T-helper 2 cell treated with Interferon-gamma antibody and Interleukin-4, amounts not matched to agents 5 μg/mL and 100 μg/mL, for 36 hours (primary cell): ENCODE measurements around the gene SELENOM.

Source experiments
- DNase-seq: peaks from one replicate; pipeline ENCODE4 v3.0.0; 2021; ENCODE audit warnings: low spot score
- H3K27ac Mint-ChIP-seq: one replicate; pipeline ENCODE4 v1.8.0; 2021; ENCODE audit warnings: mild to moderate bottlenecking, mixed read lengths
- H3K27me3 Mint-ChIP-seq: one replicate; pipeline ENCODE4 v1.8.0; 2021; ENCODE audit warnings: low read depth, mixed read lengths
- H3K36me3 Mint-ChIP-seq: one replicate; pipeline ENCODE4 v1.8.0; 2021; ENCODE audit warnings: low read depth, mixed read lengths
- H3K4me1 Mint-ChIP-seq: one replicate; pipeline ENCODE4 v1.8.0; 2021; ENCODE audit warnings: low read depth, mixed read lengths
- H3K4me3 Mint-ChIP-seq: one replicate; pipeline ENCODE4 v1.8.0; 2022; ENCODE audit warnings: mild to moderate bottlenecking, moderate library complexity, mixed read lengths
- H3K9me3 Mint-ChIP-seq: one replicate; pipeline ENCODE4 v1.8.0; 2021; ENCODE audit warnings: mixed read lengths

SELENOM gene

GRCh38 chr22:31087744-31088215 lies 19.6 kb downstream of the SELENOM start:
- no peak overlapping the region for H3K27ac Mint-ChIP-seq
- no peak overlapping the region for H3K4me3 Mint-ChIP-seq
- peaks cover 5% of the 10 kb centered on the region for H3K36me3 Mint-ChIP-seq
- no peaks in the 10 kb centered on the region for H3K27me3 Mint-ChIP-seq
- DNase-seq: no peak
- H3K4me1 Mint-ChIP-seq: peaks cover 16% of the 10 kb centered on the region
- H3K9me3 Mint-ChIP-seq: no peaks in the 10 kb centered on the region

GRCh38 chr22:31086703-31087330 lies 20.6 kb downstream of the SELENOM start:
- Mint-ChIP-seq H3K27ac (no peak overlapping the region), H3K9me3 (no peaks in the 10 kb centered on the region), H3K36me3 (peaks cover 3% of the 10 kb centered on the region), H3K4me1 (peaks cover 25% of the 10 kb centered on the region), H3K27me3 (no peaks in the 10 kb centered on the region), H3K4me3 (no peak overlapping the region)
- DNase-seq: no peak

- Mint-ChIP-seq H3K4me1 (peaks cover 29% of the 10 kb centered on the region), H3K9me3 (no peaks in the 10 kb centered on the region), H3K27ac (no peak overlapping the region), H3K27me3 (no peaks in the 10 kb centered on the region), H3K36me3 (peaks cover 3% of the 10 kb centered on the region), H3K4me3 (no peak overlapping the region)
- no peak for DNase-seq
Measured at GRCh38 chr22:31085928-31086327, 21.4 kb downstream of the SELENOM start.

- H3K36me3 Mint-ChIP-seq: peaks cover 3% of the 10 kb centered on the region
- no peaks in the 10 kb centered on the region for H3K27me3 Mint-ChIP-seq
- H3K27ac Mint-ChIP-seq: peak overlapping the region; percentile 79
- H3K9me3 Mint-ChIP-seq: no peaks in the 10 kb centered on the region
- H3K4me1 Mint-ChIP-seq: peaks cover 32% of the 10 kb centered on the region
- H3K4me3 Mint-ChIP-seq: peak overlapping the region; percentile 82
- no peak for DNase-seq
Measured at GRCh38 chr22:31085493-31085824, 21.9 kb downstream of the SELENOM start.

GRCh38 chr22:31084811-31085492 lies 22.4 kb downstream of the SELENOM start:
- peak; percentile 89 for DNase-seq
- Mint-ChIP-seq H3K27me3 (no peaks in the 10 kb centered on the region), H3K9me3 (no peaks in the 10 kb centered on the region), H3K36me3 (peaks cover 3% of the 10 kb centered on the region), H3K27ac (peak overlapping the region; percentile 79), H3K4me1 (peaks cover 34% of the 10 kb centered on the region), H3K4me3 (peak overlapping the region; percentile 88)

- H3K27ac Mint-ChIP-seq: peak overlapping the region; percentile 78
- DNase-seq: no peak
- peaks cover 34% of the 10 kb centered on the region for H3K4me1 Mint-ChIP-seq
Measured at GRCh38 chr22:31083923-31084810, 23.2 kb downstream of the SELENOM start.

DNA sequence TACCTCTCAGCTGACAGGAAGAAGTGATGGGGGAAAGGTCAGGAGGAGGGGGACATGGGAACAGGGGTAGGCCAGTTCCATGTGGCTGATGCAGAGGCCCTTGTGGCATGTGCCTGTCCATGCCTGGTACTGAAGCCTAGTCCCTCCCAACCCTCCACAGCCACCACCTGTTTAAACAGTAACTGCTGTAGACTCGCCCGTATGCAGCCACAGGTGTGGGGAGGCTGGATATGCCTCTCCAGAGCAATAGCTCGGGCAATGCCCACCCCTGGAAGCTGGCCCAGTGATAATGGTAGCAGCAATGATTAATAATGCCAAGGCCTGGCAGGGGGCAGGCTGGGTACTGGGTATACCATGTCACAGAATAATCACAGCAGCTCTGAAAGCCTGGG lies 24.0 kb downstream of the SELENOM start:
- no peaks in the 10 kb centered on the region for H3K27me3 Mint-ChIP-seq
- peaks cover 35% of the 10 kb centered on the region for H3K4me1 Mint-ChIP-seq
- no peaks in the 10 kb centered on the region for H3K9me3 Mint-ChIP-seq
- H3K36me3 Mint-ChIP-seq: peaks cover 3% of the 10 kb centered on the region
- H3K4me3 Mint-ChIP-seq: peak overlapping the region; percentile 88
- H3K27ac Mint-ChIP-seq: no peak overlapping the region
- DNase-seq: no peak

More at GRCh38 chr22:31083923-31084810, 23.2 kb downstream of the SELENOM start:
- Mint-ChIP-seq H3K36me3 (peaks cover 3% of the 10 kb centered on the region), H3K27me3 (no peaks in the 10 kb centered on the region), H3K9me3 (no peaks in the 10 kb centered on the region), H3K4me3 (peak overlapping the region; percentile 88)

DNA sequence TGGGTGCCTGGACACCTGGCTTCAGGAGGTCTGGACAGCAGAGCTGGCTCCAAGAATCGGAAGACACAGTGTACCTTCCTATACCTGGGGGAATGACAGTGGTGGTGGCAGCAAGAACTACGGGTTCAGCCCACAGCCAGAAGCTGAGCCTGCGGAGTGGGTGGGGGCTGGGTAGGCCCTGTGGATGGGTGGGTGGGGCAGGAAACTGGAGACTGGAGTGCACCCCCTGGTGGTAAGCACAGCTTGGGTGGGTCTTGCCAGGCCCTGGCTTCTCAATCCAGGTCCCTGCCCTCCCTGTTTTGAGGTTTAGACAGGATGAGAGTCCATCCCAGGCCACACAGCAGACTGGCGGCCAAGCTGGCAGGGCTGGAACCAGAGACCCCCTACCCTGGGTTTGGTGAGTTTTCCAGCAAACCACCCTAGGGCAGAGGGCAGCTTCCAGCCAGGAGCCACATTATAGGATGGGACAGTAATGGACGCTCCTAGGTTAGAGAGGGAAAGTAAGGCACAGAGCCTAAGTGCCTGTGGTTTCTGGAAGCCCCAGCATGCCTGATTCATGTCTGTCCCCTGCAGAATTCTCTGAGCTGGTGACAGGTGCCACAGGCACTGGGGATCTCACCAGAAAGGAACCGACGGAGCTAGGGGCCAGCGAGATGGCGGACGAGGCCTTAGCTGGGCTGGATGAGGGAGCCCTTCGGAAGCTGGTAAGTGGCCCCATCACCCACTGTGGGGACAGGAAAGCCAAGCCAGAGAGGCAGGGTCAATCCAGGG lies 24.6 kb downstream of the SELENOM start:
- H3K27me3 Mint-ChIP-seq: no peaks in the 10 kb centered on the region
- DNase-seq: peak; percentile 48
- no peaks in the 10 kb centered on the region for H3K9me3 Mint-ChIP-seq
- H3K4me1 Mint-ChIP-seq: peaks cover 36% of the 10 kb centered on the region
- H3K4me3 Mint-ChIP-seq: peak overlapping the region; percentile 88
- peak overlapping the region; percentile 62 for H3K27ac Mint-ChIP-seq
- H3K36me3 Mint-ChIP-seq: peaks cover 3% of the 10 kb centered on the region

DNA sequence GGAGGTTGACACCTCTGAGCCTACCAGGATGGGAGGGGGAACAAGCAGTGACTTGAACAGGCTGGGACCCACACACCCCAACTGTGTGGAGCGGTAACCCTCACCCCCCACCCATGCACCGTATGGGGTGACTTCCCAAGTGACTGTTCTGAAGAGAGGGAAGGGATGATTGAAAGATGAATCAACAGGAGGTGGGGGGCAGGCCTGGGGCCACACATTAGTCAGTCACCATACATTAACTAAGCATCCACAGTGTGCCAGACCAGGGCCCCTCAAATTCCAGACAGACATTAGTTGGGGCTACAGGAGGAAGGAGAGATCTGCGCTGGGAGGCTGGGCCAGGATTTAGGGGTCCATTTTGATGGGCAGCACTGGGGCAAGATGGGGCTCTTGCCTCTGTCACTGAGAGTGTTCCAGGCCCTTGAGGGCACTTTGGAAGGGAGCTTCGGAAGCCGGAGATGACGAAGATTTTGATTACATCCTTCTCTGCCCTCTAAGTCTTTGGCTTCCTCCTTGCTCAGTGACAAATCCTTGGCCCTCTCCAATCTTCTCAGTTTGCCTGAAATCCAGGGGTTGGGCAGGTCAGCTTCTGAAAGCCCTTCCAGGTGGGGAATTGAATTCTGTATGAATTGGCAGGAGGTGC lies 25.3 kb downstream of the SELENOM start:
- Mint-ChIP-seq H3K4me1 (peaks cover 36% of the 10 kb centered on the region), H3K27me3 (no peaks in the 10 kb centered on the region), H3K9me3 (no peaks in the 10 kb centered on the region), H3K4me3 (peak overlapping the region; percentile 88), H3K27ac (peak overlapping the region; percentile 49), H3K36me3 (peaks cover 3% of the 10 kb centered on the region)
- peak; percentile 27 for DNase-seq

DNA sequence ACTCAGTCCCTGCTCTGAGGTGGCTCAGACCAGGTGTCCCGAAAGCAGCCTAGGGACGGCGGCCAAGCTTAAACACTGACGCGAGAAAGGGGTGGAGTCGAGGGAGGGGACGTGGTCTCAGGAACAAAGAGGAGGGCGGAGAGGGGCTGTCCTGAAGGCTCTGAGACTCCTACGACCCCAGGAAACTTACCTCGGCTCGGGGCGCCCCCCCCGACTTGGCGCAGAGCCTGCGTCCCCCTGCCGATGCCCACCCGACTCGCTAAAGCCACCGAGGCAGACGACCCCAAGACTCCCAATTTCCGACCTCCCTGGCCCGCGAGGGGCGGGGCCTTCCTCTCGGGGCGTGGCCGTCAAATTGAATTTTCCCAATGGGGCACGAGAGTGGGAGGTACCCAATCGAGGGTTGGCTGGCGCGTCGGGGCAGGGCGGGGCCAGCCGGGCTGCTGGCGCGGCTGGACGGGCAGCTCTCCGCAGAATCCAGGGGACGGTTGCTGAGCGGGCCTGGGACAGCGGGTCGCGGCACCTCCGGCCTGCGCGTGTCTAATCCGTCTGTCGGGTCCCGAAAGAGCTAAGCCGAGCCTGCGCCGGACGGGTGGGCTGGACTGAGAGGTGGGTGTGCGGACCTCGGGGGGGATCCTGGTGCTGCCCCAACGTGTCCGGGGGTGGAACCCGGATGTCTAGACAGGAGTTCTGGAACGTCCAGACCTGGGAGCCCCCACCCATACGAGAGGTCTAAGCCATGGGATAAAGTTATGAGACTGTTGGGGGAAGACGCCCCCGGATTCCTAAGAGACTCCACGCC lies 26.3 kb downstream of the SELENOM start, which contains the start of gene SMTN:
TSS of gene SMTN (plus strand) at position 471 of the 802 bp plus-strand sequence. CDS start 1,941 bp downstream, outside the sequence.
- peaks cover 36% of the 10 kb centered on the region for H3K4me1 Mint-ChIP-seq
- H3K36me3 Mint-ChIP-seq: peaks cover 3% of the 10 kb centered on the region
- H3K27me3 Mint-ChIP-seq: no peaks in the 10 kb centered on the region
- peak; percentile 87 for DNase-seq
- H3K9me3 Mint-ChIP-seq: no peaks in the 10 kb centered on the region
- peak within 1 kb of the TSS; percentile 88 for H3K4me3 Mint-ChIP-seq
- H3K27ac Mint-ChIP-seq: peak within 1 kb of the TSS; percentile 79

- Mint-ChIP-seq H3K27ac (peak overlapping the region; percentile 79), H3K36me3 (peaks cover 3% of the 10 kb centered on the region)
Measured at GRCh38 chr22:31080164-31080847, 27.1 kb downstream of the SELENOM start.

DNA sequence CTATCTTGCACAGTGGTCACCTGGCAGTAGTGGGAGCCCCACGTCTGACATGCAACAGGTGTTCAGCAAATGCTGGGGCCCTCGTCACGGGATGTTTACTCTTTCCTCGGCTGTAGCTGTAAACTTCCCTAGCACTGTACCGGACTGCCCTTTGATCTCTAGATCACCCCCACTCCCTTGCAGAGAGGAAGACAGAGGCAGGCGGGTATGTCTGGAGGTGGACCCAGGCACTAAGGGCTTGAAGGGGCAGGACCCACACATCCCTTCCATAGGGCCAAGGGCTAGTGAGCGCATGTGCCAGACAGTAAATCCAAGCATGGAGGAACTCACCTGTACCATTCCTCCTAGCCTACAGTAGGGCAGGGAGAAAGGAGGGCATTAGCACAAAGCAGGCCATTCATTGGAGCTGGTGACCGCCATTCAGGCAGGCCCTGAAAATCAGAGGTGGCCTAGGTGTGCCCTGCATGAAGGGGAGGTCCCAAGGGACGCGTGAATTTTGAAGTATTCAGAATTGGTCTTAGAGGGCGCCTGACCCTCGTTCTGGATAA lies 28.2 kb downstream of the SELENOM start:
- Mint-ChIP-seq H3K36me3 (peaks cover 3% of the 10 kb centered on the region), H3K4me3 (no peak overlapping the region), H3K9me3 (no peaks in the 10 kb centered on the region), H3K4me1 (peaks cover 33% of the 10 kb centered on the region), H3K27ac (no peak overlapping the region), H3K27me3 (no peaks in the 10 kb centered on the region)
- no peak for DNase-seq

More at GRCh38 chr22:31080164-31080847, 27.1 kb downstream of the SELENOM start:
- DNase-seq: no peak
- Mint-ChIP-seq H3K4me1 (peaks cover 36% of the 10 kb centered on the region), H3K4me3 (peak overlapping the region; percentile 88), H3K27me3 (no peaks in the 10 kb centered on the region), H3K9me3 (no peaks in the 10 kb centered on the region)
